HEK293T (cell line): Measurements from ENCODE around the gene BNIPL.

ENCODE experiments used
- CTCF ChIA-PET: fragments of 350-600 bp; formaldehyde crosslinking; extraction: SDS; loops from one replicate; lab custom pipeline; 2021; ENCODE audit warnings: antibody characterized with exemption, inconsistent platforms; lab: Yijun Ruan, JAX
- POLR2A ChIA-PET: fragments of 350-600 bp; formaldehyde crosslinking; extraction: SDS; loops from one replicate; lab custom pipeline; 2020; ENCODE audit warnings: antibody characterized with exemption, inconsistent platforms; lab: Yijun Ruan, JAX
- DNase-seq: peaks from one replicate; pipeline ENCODE4 v3.0.0; 2012; ENCODE audit warnings: mixed read lengths; ENCODE audit errors: extremely low spot score
- ARNT ChIP-seq: fragments of 450-650 bp; IDR thresholded peaks from 2 replicates; pipeline ENCODE4 v1.6.1; 2017; ENCODE audit warnings: mild to moderate bottlenecking
- BHLHE40 ChIP-seq: fragments of 450-650 bp; IDR thresholded peaks from 2 replicates; pipeline ENCODE4 v1.6.1; 2016; ENCODE audit warnings: mild to moderate bottlenecking, moderate library complexity, borderline replicate concordance
- CTBP1 ChIP-seq: fragments of 450-650 bp; IDR thresholded peaks from 2 replicates; pipeline ENCODE4 v1.6.1; 2016; ENCODE audit warnings: borderline replicate concordance
- ELF4 ChIP-seq: fragments of 450-650 bp; IDR thresholded peaks from 2 replicates; pipeline ENCODE4 v1.6.1; 2017; ENCODE audit warnings: antibody characterized with exemption
- FOXA1 ChIP-seq: fragments of 450-650 bp; IDR thresholded peaks from 2 replicates; pipeline ENCODE4 v1.6.1; 2016; ENCODE audit warnings: mild to moderate bottlenecking
- FOXK2 ChIP-seq: fragments of 450-650 bp; IDR thresholded peaks from 2 replicates; pipeline ENCODE4 v1.6.1; 2016; ENCODE audit warnings: mild to moderate bottlenecking
- FOXM1 ChIP-seq: fragments of 450-650 bp; IDR thresholded peaks from 2 replicates; pipeline ENCODE4 v1.6.1; 2017; ENCODE audit warnings: mild to moderate bottlenecking, borderline replicate concordance
- HDGF ChIP-seq: fragments of 450-650 bp; IDR thresholded peaks from 2 replicates; pipeline ENCODE4 v1.6.1; 2017; ENCODE audit warnings: antibody characterized with exemption, borderline replicate concordance
- L3MBTL2 ChIP-seq: fragments of 450-650 bp; conservative IDR thresholded peaks from 2 replicates; pipeline ENCODE4 v1.6.1; 2016; ENCODE audit warnings: mild to moderate bottlenecking
- LEF1 ChIP-seq: fragments of 450-650 bp; IDR thresholded peaks from 2 replicates; pipeline ENCODE4 v1.6.1; 2017; ENCODE audit warnings: mild to moderate bottlenecking, borderline replicate concordance
- NFRKB ChIP-seq: fragments of 450-650 bp; IDR thresholded peaks from 2 replicates; pipeline ENCODE4 v1.6.1; 2016; ENCODE audit warnings: mild to moderate bottlenecking, moderate library complexity
- PKNOX1 ChIP-seq: fragments of 450-650 bp; IDR thresholded peaks from 2 replicates; pipeline ENCODE4 v1.6.1; 2016
- SP1 ChIP-seq: fragments of 450-650 bp; IDR thresholded peaks from 2 replicates; pipeline ENCODE4 v1.6.1; 2017
- SUZ12 ChIP-seq: fragments of 450-650 bp; IDR thresholded peaks from 2 replicates; pipeline ENCODE4 v1.6.1; 2016; ENCODE audit warnings: mild to moderate bottlenecking
- TARDBP ChIP-seq: fragments of 450-650 bp; IDR thresholded peaks from 2 replicates; pipeline ENCODE4 v1.6.1; 2016
- ZNF384 ChIP-seq: fragments of 450-650 bp; IDR thresholded peaks from 2 replicates; pipeline ENCODE4 v1.6.1; 2016

The BNIPL gene

DNA sequence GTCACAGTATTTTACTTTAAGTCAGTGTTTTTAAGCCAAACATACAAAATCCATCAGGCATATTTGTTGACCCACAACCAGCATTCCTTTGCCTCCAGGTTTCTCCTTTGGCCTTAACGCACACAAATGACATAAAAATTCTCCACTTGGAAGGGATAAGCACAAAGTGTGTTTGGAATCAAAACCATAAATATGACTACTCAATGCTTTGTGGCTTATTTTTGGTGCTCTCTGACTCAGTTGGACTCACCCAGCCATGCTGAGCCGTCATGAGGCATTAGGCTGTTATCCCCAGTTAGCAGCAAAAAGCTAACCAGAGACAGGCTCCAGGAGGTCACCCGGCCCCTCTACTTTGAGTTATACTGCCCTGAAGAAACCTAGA is 27.2 kb upstream of the BNIPL start:
- DNase-seq, result no peak
- ChIA-PET CTCF (interaction anchor here (0.8 to 1.4 kb wide), 2 partner anchors 13 to 63 kb away, joined by 3 to 4 read pairs; no protein-coding TSS in a partner anchor), POLR2A (no interaction called here)
- TF ChIP-seq PKNOX1 (no peak), ELF4 (no peak), ARNT (no peak), SP1 (no peak), HDGF (no peak), FOXK2 (no peak), BHLHE40 (no peak), SUZ12 (no peak), NFRKB (no peak)

DNA sequence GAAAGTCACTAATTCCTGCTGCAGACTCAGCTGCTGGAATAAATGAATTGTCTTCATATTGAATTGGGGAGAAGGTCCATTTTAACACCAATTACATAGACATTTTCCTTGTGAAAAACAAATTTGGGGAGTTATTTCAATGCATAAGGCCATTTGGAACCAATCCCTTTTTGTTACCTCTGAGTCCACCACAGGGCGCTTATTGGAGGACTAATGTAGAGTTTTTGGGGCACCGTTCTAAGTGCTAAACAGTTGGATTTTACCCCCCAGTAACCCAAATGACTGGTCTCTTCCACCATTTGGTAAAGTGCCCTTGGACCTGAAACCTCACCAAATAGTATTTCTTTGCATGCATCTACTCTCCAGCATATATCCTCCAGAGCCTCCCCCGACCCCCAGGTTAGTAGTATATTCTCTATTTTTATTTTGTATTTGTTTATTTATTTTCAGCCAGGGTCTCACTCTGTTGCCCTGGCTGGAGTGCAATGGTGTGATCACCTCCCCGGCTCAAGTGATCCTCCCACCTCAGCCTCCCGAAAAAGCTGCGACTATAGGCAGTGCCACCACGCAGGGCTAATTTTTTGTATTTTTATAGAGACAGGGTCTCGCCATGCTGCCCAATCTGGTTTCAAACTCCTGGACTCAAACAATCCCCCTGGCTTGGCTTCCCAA is 26.6 kb upstream of the BNIPL start:
- no peak for TF ChIP-seq FOXA1
- TF ChIP-seq ARNT, result no peak
- no peak for TF ChIP-seq FOXK2
- no peak for TF ChIP-seq ZNF384
- no peak for TF ChIP-seq CTBP1
- no peak for TF ChIP-seq FOXM1
- TF ChIP-seq TARDBP, result no peak
- TF ChIP-seq ELF4, result no peak
- TF ChIP-seq PKNOX1, result no peak
- TF ChIP-seq HDGF, result no peak
- TF ChIP-seq BHLHE40, result no peak
- TF ChIP-seq SP1, result no peak
- no peak for TF ChIP-seq SUZ12
- no peak for TF ChIP-seq L3MBTL2
- no peak for TF ChIP-seq NFRKB
- no peak for TF ChIP-seq LEF1

DNA sequence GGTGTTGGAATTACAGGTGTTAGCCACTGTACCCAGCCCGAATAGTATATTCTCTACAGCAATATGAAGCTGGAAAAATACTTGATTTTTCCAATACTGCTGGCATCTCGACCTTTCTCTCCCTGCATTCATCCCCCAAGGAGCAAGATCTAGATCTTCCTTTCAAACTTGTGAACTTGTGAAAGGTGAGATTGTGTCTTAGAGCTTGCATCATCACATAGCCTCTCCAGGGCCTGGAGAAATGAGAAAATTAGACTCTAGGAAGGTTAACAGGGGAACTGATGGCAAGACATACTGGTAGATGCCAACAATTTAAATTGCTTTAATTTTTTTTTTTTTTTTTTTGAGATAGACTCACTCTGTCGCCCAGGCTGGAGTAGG is 26.1 kb upstream of the BNIPL start:
- ChIA-PET POLR2A (no interaction called here), CTCF (interaction anchor here (0.7 to 0.8 kb wide), 2 partner anchors 14 kb away, joined by 3 read pairs; no protein-coding TSS in a partner anchor)
- no peak for TF ChIP-seq TARDBP
- no peak for DNase-seq

More for the DNA sequence above, 26.6 kb upstream of the BNIPL start:
- DNase-seq, result no peak
- POLR2A ChIA-PET, result no interaction called here
- CTCF ChIA-PET, result interaction anchor here (0.7 to 1.4 kb wide), 4 partner anchors 14 to 63 kb away, joined by 3 to 4 read pairs (median 3); no protein-coding TSS in a partner anchor

GRCh38 chr1:151011154-151011850 is 25.1 kb upstream of the BNIPL start:
- ChIA-PET CTCF (no interaction called here), POLR2A (no interaction called here)
- TF ChIP-seq CTBP1 (no peak), FOXK2 (no peak)
- DNase-seq, result no peak

- TF ChIP-seq SP1 (no peak), ZNF384 (no peak)
- POLR2A ChIA-PET, result no interaction called here
- CTCF ChIA-PET, result no interaction called here
- DNase-seq, result no peak
Measured at GRCh38 chr1:151012684-151013471, 23.5 kb upstream of the BNIPL start.

- no peak for DNase-seq
- CTCF ChIA-PET, result no interaction called here
- no peak for TF ChIP-seq FOXK2
- no peak for TF ChIP-seq BHLHE40
- TF ChIP-seq ELF4, result no peak
- no peak for TF ChIP-seq HDGF
- no peak for TF ChIP-seq NFRKB
- TF ChIP-seq PKNOX1, result no peak
- TF ChIP-seq ZNF384, result no peak
- TF ChIP-seq LEF1, result no peak
- no peak for TF ChIP-seq FOXA1
- POLR2A ChIA-PET, result no interaction called here
Measured at GRCh38 chr1:151013518-151013917, 22.9 kb upstream of the BNIPL start.
